ENCODE results near the gene PEF1. TPM values are rescaled to one million over a fixed set of nuclear protein-coding genes. Genes with fewer than 3 reads are reported as not detected.

The PEF1 gene, protein sequence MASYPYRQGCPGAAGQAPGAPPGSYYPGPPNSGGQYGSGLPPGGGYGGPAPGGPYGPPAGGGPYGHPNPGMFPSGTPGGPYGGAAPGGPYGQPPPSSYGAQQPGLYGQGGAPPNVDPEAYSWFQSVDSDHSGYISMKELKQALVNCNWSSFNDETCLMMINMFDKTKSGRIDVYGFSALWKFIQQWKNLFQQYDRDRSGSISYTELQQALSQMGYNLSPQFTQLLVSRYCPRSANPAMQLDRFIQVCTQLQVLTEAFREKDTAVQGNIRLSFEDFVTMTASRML
- total RNA-seq, result 106 and 109 TPM in 2 replicates

GRCh38 chr1:31644560-31645273 is at the start of gene PEF1:
TSS of gene PEF1 (minus strand) at chr1:31644876. CDS start at chr1:31644864, 12 bp downstream.

DNA sequence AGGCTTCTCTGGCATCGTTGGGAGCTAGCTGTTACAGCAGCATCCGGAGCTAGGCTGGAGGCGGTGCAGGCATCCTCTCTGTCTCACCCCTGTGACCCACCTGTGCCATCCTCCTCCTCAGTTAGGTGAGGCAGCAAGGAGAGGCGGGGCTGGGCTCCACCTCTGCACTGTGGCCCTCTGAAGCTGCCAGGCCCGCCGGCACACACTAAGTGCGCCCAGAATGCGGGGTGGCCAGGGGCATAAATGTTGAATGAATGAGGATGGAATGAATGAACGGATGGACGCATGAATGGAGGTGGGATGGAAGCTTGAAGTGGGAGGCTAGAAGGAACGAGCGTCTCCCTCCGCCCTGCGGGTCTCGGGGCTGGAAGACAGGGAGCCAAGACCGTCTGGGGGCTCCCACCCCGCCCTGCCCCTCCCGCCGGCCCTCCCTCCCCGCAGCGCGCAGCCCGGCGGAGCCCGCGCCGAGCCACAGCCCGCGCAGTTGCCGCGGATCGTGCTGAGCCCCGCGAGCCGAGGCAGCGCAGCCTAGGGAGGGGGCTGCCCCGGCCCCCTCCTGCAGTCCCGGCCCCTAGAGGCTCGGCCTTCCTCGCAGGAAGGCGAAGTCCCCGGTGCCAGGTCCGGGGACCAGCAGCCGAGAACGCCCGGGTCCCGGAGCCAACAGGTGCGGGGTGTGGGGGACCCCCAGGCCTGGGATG is 27.3 kb downstream of the PEF1 start, which contains the start of gene HCRTR1:
HCRTR1 (plus strand) TSS at position 472 of the 698 bp plus-strand sequence. CDS start 1,504 bp downstream, outside the sequence.

Other genes with a start within 250 kb of the PEF1 start
- 36.4 and 44.8 TPM in 2 replicates for gene SERINC2, start 231.7 kb downstream of the PEF1 start, total RNA-seq
- gene TINAGL1, start 68.4 kb downstream of the PEF1 start, total RNA-seq, result 179 and 186 TPM in 2 replicates
- under 0.01 TPM in 1 of 2 replicates, not detected in the other for gene HCRTR1, start 27.2 kb downstream of the PEF1 start, total RNA-seq
- gene COL16A1, start 59.1 kb upstream of the PEF1 start, total RNA-seq, result 130 and 134 TPM in 2 replicates
- gene ADGRB2, start 119.5 kb upstream of the PEF1 start, total RNA-seq, result 0.21 and 0.72 TPM in 2 replicates
- 1.5 and 15.2 TPM in 2 replicates for gene SPOCD1, start 171.1 kb upstream of the PEF1 start, total RNA-seq

Data from tracheal epithelial cell (primary cell).